Erythroblast (primary cell): ENCODE measurements around the gene CDH9.

Experiments used
- DNase-seq, 2 experiments: peaks; one replicate each; lab custom pipeline; 2025; lab: John Stamatoyannopoulos, UW
- GATA1 ChIP-seq: IDR thresholded peaks from 2 replicates; pipeline ENCODE4 v1.6.1; 2011; ENCODE audit warnings: low read depth, mild to moderate bottlenecking, control low read depth, low read length, moderate library complexity
- POLR2A ChIP-seq: IDR thresholded peaks from 2 replicates; pipeline ENCODE4 v1.6.1; 2011; ENCODE audit warnings: mild to moderate bottlenecking, low read length

The CDH9 gene

DNA sequence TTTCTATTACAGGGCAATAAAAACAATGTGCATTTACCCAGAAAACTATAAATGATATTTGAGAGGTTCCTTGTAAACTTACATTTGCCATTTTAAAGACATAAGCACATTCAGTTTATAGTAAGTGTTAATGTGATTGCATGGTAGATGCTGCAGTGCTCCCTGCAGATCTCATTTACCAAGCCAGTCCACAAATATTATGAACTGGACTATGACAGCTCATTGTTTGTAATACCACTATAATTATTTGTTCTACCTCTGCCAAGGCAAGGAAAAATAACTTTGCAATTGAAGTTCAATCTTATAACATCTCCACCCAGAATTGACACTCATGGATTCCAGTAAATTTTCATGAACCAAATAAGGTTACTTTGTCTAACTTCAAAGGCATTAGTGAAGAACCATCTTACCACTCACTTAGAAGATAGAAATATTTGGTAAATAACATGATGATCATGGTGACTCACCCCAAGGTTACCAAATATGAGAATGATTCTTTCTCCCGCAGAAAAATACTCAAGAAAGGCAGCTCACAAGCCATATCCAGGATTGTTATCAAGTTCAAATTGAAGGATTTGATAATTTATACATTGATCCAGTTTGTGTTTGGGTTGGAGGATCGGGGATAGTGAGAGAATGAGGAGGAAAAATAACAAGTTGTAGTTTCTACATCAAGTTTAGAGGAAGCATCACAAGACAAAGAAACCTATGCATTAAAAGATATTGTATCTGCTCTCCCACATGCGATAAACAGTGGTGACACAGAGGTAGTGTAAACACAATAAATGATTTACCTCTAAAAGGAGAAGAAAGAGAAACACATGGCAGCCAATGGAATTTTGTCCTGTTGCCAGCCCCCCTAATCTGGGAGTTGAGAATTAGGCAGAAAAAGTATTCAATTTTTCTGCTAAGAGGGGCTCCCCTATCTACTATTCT, 29.5 kb downstream of the CDH9 start:
- TF ChIP-seq GATA1 (no peak), POLR2A (no peak)
- no peak for DNase-seq

GRCh38 chr5:27007121-27007520, 31.3 kb downstream of the CDH9 start:
- no peak for TF ChIP-seq POLR2A
- DNase-seq, result no peak

GRCh38 chr5:26986985-26987384, 51.4 kb downstream of the CDH9 start:
- DNase-seq, result no peak
- TF ChIP-seq GATA1, result no peak
- no peak for TF ChIP-seq POLR2A

DNA sequence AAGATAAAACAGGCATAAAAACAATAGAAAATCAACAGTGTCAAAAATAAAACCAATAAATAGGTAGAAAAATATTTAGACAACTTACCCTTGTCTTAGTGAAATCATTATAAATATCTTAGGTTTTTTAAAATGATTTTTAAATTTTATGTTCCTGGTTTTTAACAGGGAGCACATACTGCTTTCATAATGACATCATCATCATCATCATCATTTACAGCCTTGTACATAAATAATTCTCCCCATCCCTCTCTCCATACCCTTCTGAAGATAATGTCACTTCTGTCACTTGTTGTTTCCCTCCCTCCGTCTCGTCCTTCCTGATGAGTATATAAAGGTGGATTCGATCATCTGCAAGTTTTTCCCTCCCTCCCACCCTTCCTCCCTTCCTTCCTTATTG, 56.6 kb downstream of the CDH9 start:
- TF ChIP-seq POLR2A, result no peak
- TF ChIP-seq GATA1, result no peak

GRCh38 chr5:26959290-26959689, 79.1 kb downstream of the CDH9 start:
- TF ChIP-seq GATA1, result no peak
- TF ChIP-seq POLR2A, result no peak
- no peak for DNase-seq

More for the DNA sequence above, 56.6 kb downstream of the CDH9 start:
- no peak for DNase-seq

DNA sequence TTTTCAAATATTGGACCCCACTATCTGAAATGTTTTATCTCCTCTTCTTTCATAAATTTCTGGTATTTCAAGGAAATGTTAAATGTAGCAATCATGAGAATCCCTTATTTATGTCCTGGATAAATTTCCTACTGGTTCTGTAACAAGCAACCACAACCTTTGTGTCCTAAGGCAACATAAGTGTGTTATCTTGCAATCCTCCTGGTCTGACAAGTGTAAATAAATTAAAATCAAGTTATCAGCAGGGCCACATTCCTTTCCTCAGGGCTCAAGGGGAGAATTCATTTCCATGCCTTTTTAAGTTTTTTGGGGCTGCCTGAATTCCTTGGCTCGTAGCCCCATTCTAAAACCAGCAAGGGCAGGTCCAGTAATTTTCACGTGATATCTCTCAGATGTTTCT, 83.2 kb downstream of the CDH9 start:
- DNase-seq, result no peak
- TF ChIP-seq GATA1 (no peak), POLR2A (no peak)

DNA sequence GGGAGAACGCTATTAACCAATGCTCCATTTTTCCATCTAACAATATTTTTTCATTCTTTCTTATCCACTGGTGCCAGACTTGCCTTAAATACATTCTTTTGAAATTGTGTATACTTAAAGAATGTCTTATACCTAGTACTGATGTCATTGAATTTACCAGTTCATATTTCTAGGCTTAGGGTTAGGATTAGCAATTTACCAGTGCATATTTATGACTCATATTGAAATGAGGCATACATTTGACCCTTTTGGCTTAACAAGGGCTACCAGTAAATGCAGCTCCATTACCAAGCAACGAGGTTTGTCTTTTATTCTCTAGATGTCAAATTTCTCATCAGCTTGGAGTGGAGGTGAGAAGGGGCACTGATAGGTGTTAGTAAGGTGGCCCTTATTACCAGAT, 89.5 kb downstream of the CDH9 start:
- TF ChIP-seq GATA1 (no peak), POLR2A (no peak)
- DNase-seq, result no peak

GRCh38 chr5:26945901-26946300, 92.5 kb downstream of the CDH9 start:
- TF ChIP-seq GATA1 (no peak), POLR2A (no peak)
- DNase-seq, result no peak

- DNase-seq, result no peak
- TF ChIP-seq POLR2A, result no peak
- TF ChIP-seq GATA1, result no peak
Measured at GRCh38 chr5:26942481-26942880, 95.9 kb downstream of the CDH9 start.

- TF ChIP-seq GATA1 (no peak), POLR2A (no peak)
- DNase-seq, result no peak
Measured at GRCh38 chr5:26940994-26941393, 97.4 kb downstream of the CDH9 start.

GRCh38 chr5:26932238-26932637, 106.1 kb downstream of the CDH9 start:
- TF ChIP-seq POLR2A, result no peak
- no peak for TF ChIP-seq GATA1
- DNase-seq, result no peak

GRCh38 chr5:26921439-26921838, 116.9 kb downstream of the CDH9 start:
- no peak for DNase-seq
- no peak for TF ChIP-seq GATA1
- TF ChIP-seq POLR2A, result no peak

- DNase-seq, result no peak
- no peak for TF ChIP-seq GATA1
- no peak for TF ChIP-seq POLR2A
Measured at GRCh38 chr5:26903469-26903868, 134.9 kb downstream of the CDH9 start.

DNA sequence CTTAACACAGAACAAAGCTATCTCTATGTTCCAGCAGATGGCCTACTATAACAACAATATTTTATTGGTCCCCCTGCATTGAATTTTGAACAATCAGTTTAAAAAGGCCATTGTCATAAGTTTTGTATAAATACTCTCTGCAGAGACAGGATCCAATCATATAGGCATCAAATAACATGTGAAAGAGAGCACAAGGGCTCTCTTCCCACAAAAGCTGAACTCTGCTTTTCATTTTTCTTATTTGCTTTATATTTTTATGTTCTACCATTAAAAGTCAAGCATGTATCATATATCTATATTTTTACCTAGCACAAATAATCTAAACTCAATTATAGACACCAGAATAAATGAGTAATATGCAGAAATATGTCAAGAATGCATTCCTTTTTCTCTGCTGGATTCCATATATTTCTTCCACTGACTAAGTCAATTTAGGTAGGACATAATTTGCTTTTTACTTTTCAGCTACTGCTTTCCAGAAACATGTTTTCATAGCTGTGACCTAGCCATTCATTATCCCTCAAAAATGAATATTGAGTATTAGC, 143.6 kb downstream of the CDH9 start:
- no peak for DNase-seq
- no peak for TF ChIP-seq POLR2A
- TF ChIP-seq GATA1, result no peak
